ENCODE measurements around the gene ZAP70. TPM values are rescaled to one million over a fixed set of nuclear protein-coding genes. Genes with fewer than 3 reads are reported as not detected.

Gene ZAP70
- total RNA-seq, result 0.44 and 1.1 TPM in 2 replicates
- long read RNA-seq, result 0 reads

DNA sequence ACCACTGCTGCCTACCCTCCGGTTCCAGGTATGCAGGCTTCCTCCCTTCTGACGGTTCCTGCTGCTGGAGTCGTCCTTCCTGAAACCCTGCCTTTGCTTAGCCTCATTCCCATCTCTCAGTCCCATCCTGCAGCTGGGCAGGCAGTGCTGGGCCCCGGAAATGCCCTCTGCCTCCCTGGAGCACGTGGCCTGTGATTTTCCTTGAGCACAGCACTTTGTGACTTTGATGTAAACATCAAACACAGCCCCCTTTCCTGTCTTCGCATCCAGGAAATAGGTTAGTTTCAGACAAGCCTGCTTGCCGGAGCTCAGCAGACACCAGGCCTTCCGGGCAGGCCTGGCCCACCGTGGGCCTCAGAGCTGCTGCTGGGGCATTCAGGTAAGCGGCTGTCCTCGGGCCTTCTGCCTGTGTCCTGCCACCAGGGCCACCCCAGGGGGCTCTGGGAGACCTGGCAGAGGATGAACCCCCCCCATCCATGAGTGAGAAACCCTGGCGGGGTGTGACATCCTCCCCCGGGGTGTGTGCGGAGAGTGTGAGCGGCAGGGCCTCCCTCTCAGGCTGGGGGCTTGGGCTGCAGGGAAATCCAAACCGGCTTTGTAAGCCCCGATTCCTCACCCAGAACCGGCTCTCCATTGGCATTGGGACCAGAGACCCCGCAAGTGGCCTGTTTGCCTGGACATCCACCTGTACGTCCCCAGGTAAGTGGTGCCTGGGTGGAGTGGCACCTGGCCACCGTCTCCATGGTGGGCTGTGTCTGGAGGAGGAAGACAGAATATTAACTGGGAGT, at the start of gene ZAP70:
ZAP70 (plus strand) TSS at position 281 of the 788 bp plus-strand sequence. CDS start 10,461 bp downstream, outside the sequence.
- Mint-ChIP-seq H3K27me3 (ENCODE audit: unreplicated experiment) (peaks cover 7% of the 10 kb centered on the region), H3K9me3 (ENCODE audit: unreplicated experiment) (no peaks in the 10 kb centered on the region), H3K4me3 (ENCODE audit: unreplicated experiment) (no peak within 1 kb of the TSS), H3K36me3 (ENCODE audit: unreplicated experiment) (no peaks in the 10 kb centered on the region), H3K27ac (ENCODE audit: unreplicated experiment) (no peak within 1 kb of the TSS), H3K4me1 (ENCODE audit: unreplicated experiment) (peaks cover 2% of the 10 kb centered on the region)
- TF ChIP-seq CTCF (IDR thresholded peaks at IDR 0.05), result no peak
- no peak for DNase-seq (ENCODE audit: extremely low spot score, unreplicated experiment)

DNA sequence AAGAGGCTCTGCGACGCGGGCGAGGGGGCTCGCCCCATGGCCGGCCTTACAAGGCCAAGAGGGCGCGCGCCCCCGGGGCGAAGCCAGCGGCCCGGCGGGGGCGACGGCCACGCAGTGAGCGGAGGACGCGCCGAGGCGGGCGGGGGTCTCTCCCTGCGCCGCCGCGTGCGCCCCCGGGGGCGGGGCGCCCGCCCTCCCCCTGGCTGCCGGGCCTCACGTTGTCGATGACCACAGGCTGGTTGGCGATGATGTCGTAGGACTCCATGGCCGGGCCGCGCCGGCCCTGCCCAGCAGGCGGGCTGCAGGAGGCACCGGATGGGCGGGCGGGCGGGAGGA, 49.8 kb upstream of the ZAP70 start:
- H3K4me1 Mint-ChIP-seq (ENCODE audit: unreplicated experiment), result peaks cover 33% of the 10 kb centered on the region
- H3K27me3 Mint-ChIP-seq (ENCODE audit: unreplicated experiment), result no peaks in the 10 kb centered on the region
- H3K9me3 Mint-ChIP-seq (ENCODE audit: unreplicated experiment), result no peaks in the 10 kb centered on the region
- DNase-seq (ENCODE audit: extremely low spot score, unreplicated experiment), result no peak
- no peaks in the 10 kb centered on the region for H3K36me3 Mint-ChIP-seq (ENCODE audit: unreplicated experiment)
- H3K27ac Mint-ChIP-seq (ENCODE audit: unreplicated experiment), result peak overlapping the region; percentile 93
- no peak for TF ChIP-seq CTCF (IDR thresholded peaks at IDR 0.05)
- peak overlapping the region; percentile 86 for H3K4me3 Mint-ChIP-seq (ENCODE audit: unreplicated experiment)

GRCh38 chr2:97663962-97664635, 49.3 kb upstream of the ZAP70 start, which contains the start of gene ACTR1B:
ACTR1B (minus strand) TSS chr2:97664044; CDS start chr2:97663890, 154 bp downstream.
- H3K27me3 Mint-ChIP-seq (ENCODE audit: unreplicated experiment), result no peaks in the 10 kb centered on the region
- peak; percentile 99 for DNase-seq (ENCODE audit: extremely low spot score, unreplicated experiment)
- H3K9me3 Mint-ChIP-seq (ENCODE audit: unreplicated experiment), result no peaks in the 10 kb centered on the region
- peak within 1 kb of the TSS; percentile 86 for H3K4me3 Mint-ChIP-seq (ENCODE audit: unreplicated experiment)
- peak; percentile 78 for TF ChIP-seq CTCF (IDR thresholded peaks at IDR 0.05)
- peak within 1 kb of the TSS; percentile 98 for H3K27ac Mint-ChIP-seq (ENCODE audit: unreplicated experiment)
- peaks cover 33% of the 10 kb centered on the region for H3K4me1 Mint-ChIP-seq (ENCODE audit: unreplicated experiment)
- H3K36me3 Mint-ChIP-seq (ENCODE audit: unreplicated experiment), result no peaks in the 10 kb centered on the region

GRCh38 chr2:97664636-97664970, 48.8 kb upstream of the ZAP70 start:
- no peak for TF ChIP-seq CTCF (IDR thresholded peaks at IDR 0.05)
- H3K9me3 Mint-ChIP-seq (ENCODE audit: unreplicated experiment), result no peaks in the 10 kb centered on the region

DNA sequence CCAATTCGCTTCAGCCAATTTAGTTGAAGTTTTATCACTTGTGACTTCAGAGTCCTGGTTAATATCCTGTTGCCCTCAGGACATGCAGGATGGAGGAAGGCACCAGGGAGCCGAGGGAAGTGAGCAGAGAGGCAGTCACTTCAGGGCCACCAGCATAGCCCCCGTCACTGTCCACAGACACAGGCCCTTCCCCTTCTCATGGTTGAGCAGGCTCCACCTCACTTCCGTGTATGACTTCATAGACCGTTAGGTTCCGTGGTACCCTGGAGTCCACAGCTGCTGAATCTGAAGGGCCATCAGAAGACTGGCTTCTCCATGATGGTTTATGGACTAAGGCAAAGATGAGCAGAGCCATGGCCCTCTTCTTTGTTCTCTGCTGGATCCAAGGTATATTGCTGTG, 43.9 kb upstream of the ZAP70 start, which contains the start of gene C2orf92:
C2orf92 (plus strand) TSS at position 266 of the 400 bp plus-strand sequence; CDS start at position 342, 76 bp downstream.
- H3K4me3 Mint-ChIP-seq (ENCODE audit: unreplicated experiment), result no peak within 1 kb of the TSS
- H3K27ac Mint-ChIP-seq (ENCODE audit: unreplicated experiment), result no peak within 1 kb of the TSS
- DNase-seq (ENCODE audit: extremely low spot score, unreplicated experiment), result no peak
- no peaks in the 10 kb centered on the region for H3K36me3 Mint-ChIP-seq (ENCODE audit: unreplicated experiment)
- TF ChIP-seq CTCF (IDR thresholded peaks at IDR 0.05), result no peak
- H3K9me3 Mint-ChIP-seq (ENCODE audit: unreplicated experiment), result no peaks in the 10 kb centered on the region
- no peaks in the 10 kb centered on the region for H3K27me3 Mint-ChIP-seq (ENCODE audit: unreplicated experiment)
- H3K4me1 Mint-ChIP-seq (ENCODE audit: unreplicated experiment), result peaks cover 20% of the 10 kb centered on the region

More at GRCh38 chr2:97664636-97664970, 48.8 kb upstream of the ZAP70 start:
- Mint-ChIP-seq H3K4me1 (ENCODE audit: unreplicated experiment) (peaks cover 33% of the 10 kb centered on the region), H3K27ac (ENCODE audit: unreplicated experiment) (peak overlapping the region; percentile 98), H3K4me3 (ENCODE audit: unreplicated experiment) (peak overlapping the region; percentile 84), H3K27me3 (ENCODE audit: unreplicated experiment) (no peaks in the 10 kb centered on the region), H3K36me3 (ENCODE audit: unreplicated experiment) (no peaks in the 10 kb centered on the region)
- no peak for DNase-seq (ENCODE audit: extremely low spot score, unreplicated experiment)

Data from osteocyte (in vitro differentiated cells).